ENCODE measurements around the gene STK39. TPM values are rescaled to one million over a fixed set of nuclear protein-coding genes. Genes with fewer than 3 reads are reported as not detected.
A peak's percentile ranks its signal among the peaks of the same experiment; 100 is the strongest.

Gene STK39
- total RNA-seq, 4 donors from 2014 or later = 13.8 to 28.2 (median 18.3) TPM

GRCh38 chr2:168137510-168138180 is 109.8 kb downstream of the STK39 start:
- Histone ChIP-seq H3K4me1 (no peaks in the 10 kb centered on the region), H3K4me3 (no peak overlapping the region), H3K27me3 (no peaks in the 10 kb centered on the region), H3K36me3 (peaks cover 11% of the 10 kb centered on the region), H3K27ac (peak overlapping the region; percentile 39), H3K9me3 (no peaks in the 10 kb centered on the region)
- no peak for TF ChIP-seq POLR2A (IDR thresholded peaks at IDR 0.05)
- TF ChIP-seq POLR2AphosphoS5 (IDR thresholded peaks at IDR 0.05) = no peak
- no peak for TF ChIP-seq EP300 (IDR thresholded peaks at IDR 0.05)
- no peak for TF ChIP-seq CTCF (IDR thresholded peaks at IDR 0.05)
- DNase-seq (ENCODE audit: low spot score in 2 of 2) = no peak
- 83% methylated on average over 3 of the region's 3 CpGs for whole genome bisulfite sequencing

- no peak overlapping the region for H3K4me3 ChIP-seq
- TF ChIP-seq POLR2AphosphoS5 (IDR thresholded peaks at IDR 0.05) = no peak
- peak; percentile 23 to 34 for TF ChIP-seq CTCF (IDR thresholded peaks at IDR 0.05)
- no peaks in the 10 kb centered on the region for H3K27me3 ChIP-seq
- DNase-seq (ENCODE audit: low spot score in 2 of 2) = no peak
- no peak overlapping the region for H3K27ac ChIP-seq
- 13% methylated on average over 2 of the region's 2 CpGs for WGBS
- H3K36me3 ChIP-seq = peaks cover 11% of the 10 kb centered on the region
- no peaks in the 10 kb centered on the region for H3K4me1 ChIP-seq
- H3K9me3 ChIP-seq = no peaks in the 10 kb centered on the region
These were observed 110.9 kb downstream of the STK39 start for GRCh38 chr2:168136392-168136977.

- no peak for DNase-seq (ENCODE audit: low spot score in 2 of 2)
- peaks cover 11% of the 10 kb centered on the region for H3K36me3 ChIP-seq
- no peaks in the 10 kb centered on the region for H3K27me3 ChIP-seq
- WGBS = 72% methylated on average over 4 of the region's 4 CpGs
- H3K4me1 ChIP-seq = no peaks in the 10 kb centered on the region
- H3K9me3 ChIP-seq = no peaks in the 10 kb centered on the region
- H3K27ac ChIP-seq = no peak overlapping the region
- no peak overlapping the region for H3K4me3 ChIP-seq
- TF ChIP-seq EP300 (IDR thresholded peaks at IDR 0.05) (no peak), POLR2A (IDR thresholded peaks at IDR 0.05) (no peak), POLR2AphosphoS5 (IDR thresholded peaks at IDR 0.05) (no peak), CTCF (IDR thresholded peaks at IDR 0.05) (no peak)
These were observed 111.8 kb downstream of the STK39 start for GRCh38 chr2:168135630-168136029.

- no peak overlapping the region for H3K4me3 ChIP-seq
- no peak for TF ChIP-seq CTCF (IDR thresholded peaks at IDR 0.05)
- no peak for TF ChIP-seq EP300 (IDR thresholded peaks at IDR 0.05)
- TF ChIP-seq POLR2AphosphoS5 (IDR thresholded peaks at IDR 0.05) = no peak
- no peak for TF ChIP-seq POLR2A (IDR thresholded peaks at IDR 0.05)
- peaks cover 11% of the 10 kb centered on the region for H3K36me3 ChIP-seq
- WGBS = 95% methylated on average over 2 of the region's 2 CpGs
- DNase-seq (ENCODE audit: low spot score in 2 of 2) = no peak
- H3K9me3 ChIP-seq = no peaks in the 10 kb centered on the region
- H3K27me3 ChIP-seq = no peaks in the 10 kb centered on the region
- H3K27ac ChIP-seq = no peak overlapping the region
- H3K4me1 ChIP-seq = peaks cover 2% of the 10 kb centered on the region
These were observed 112.3 kb downstream of the STK39 start for GRCh38 chr2:168135121-168135520.

- Histone ChIP-seq H3K9me3 (no peaks in the 10 kb centered on the region), H3K4me3 (no peak overlapping the region), H3K27me3 (no peaks in the 10 kb centered on the region), H3K36me3 (peaks cover 5% of the 10 kb centered on the region), H3K27ac (no peak overlapping the region), H3K4me1 (peaks cover 4% of the 10 kb centered on the region)
- TF ChIP-seq POLR2AphosphoS5 (IDR thresholded peaks at IDR 0.05) (no peak), POLR2A (IDR thresholded peaks at IDR 0.05) (no peak), CTCF (IDR thresholded peaks at IDR 0.05) (no peak), EP300 (IDR thresholded peaks at IDR 0.05) (no peak)
- no peak for DNase-seq (ENCODE audit: low spot score in 2 of 2)
- 95% methylated on average over 5 of the region's 5 CpGs for WGBS
These were observed 112.9 kb downstream of the STK39 start for GRCh38 chr2:168134485-168134884.
